ENCODE measurements around the gene CACNA1E. TPM values are rescaled to one million over a fixed set of nuclear protein-coding genes. Genes with fewer than 3 reads are reported as not detected.

The CACNA1E gene
- total and polyA plus RNA-seq, 2 experiments from 2014 or later, result 0.32 to 1.1 TPM

DNA sequence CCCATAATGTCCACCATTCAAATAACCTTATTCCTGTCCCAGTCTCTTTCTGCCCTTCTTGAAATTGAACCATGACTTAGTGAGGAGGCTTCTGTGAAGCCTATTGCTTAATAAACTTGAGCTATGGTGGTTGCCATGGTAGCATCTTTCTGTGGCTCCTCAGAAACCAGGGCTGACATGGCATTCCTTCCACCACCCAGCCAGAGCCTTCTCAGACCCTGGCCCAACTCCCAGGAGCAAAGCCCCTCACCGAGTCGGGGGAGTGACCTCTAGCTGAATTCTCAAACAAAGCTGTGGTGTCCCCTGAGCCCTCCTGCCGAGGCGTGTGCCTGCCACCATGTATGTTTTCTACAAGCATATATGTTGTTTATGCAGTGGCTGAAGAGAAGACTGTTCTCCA, 259.1 kb downstream of the CACNA1E start:
- peaks cover under 1% of the 10 kb centered on the region for H3K27me3 Mint-ChIP-seq (ENCODE audit: insufficient read depth, low read depth, poor library complexity)
- H3K4me1 ChIP-seq (ENCODE audit: insufficient read depth), result no peaks in the 10 kb centered on the region
- TF ChIP-seq JUNB (IDR thresholded peaks at IDR 0.05; ENCODE audit: unreplicated experiment) (no peak), NANOG (IDR thresholded peaks at IDR 0.05; ENCODE audit: borderline replicate concordance) (no peak), STAT1 (IDR thresholded peaks at IDR 0.05; ENCODE audit: unreplicated experiment) (no peak), CREB1 (CRISPR knock-in tag; IDR thresholded peaks at IDR 0.05; ENCODE audit: low read depth) (no peak), EZH2phosphoT487 (IDR thresholded peaks at IDR 0.05; ENCODE audit: unreplicated experiment) (no peak), POLR2AphosphoS5 (IDR thresholded peaks at IDR 0.05; ENCODE audit: low read depth) (no peak), ZNF462 (CRISPR knock-in tag; IDR thresholded peaks at IDR 0.05) (no peak), ZNF114 (CRISPR knock-in tag; IDR thresholded peaks at IDR 0.05) (no peak)
- TF ChIP-seq, protein P1, sequence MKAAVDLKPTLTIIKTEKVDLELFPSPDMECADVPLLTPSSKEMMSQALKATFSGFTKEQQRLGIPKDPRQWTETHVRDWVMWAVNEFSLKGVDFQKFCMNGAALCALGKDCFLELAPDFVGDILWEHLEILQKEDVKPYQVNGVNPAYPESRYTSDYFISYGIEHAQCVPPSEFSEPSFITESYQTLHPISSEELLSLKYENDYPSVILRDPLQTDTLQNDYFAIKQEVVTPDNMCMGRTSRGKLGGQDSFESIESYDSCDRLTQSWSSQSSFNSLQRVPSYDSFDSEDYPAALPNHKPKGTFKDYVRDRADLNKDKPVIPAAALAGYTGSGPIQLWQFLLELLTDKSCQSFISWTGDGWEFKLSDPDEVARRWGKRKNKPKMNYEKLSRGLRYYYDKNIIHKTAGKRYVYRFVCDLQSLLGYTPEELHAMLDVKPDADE (IDR thresholded peaks at IDR 0.05), result no peak
- TF ChIP-seq, protein P2, sequence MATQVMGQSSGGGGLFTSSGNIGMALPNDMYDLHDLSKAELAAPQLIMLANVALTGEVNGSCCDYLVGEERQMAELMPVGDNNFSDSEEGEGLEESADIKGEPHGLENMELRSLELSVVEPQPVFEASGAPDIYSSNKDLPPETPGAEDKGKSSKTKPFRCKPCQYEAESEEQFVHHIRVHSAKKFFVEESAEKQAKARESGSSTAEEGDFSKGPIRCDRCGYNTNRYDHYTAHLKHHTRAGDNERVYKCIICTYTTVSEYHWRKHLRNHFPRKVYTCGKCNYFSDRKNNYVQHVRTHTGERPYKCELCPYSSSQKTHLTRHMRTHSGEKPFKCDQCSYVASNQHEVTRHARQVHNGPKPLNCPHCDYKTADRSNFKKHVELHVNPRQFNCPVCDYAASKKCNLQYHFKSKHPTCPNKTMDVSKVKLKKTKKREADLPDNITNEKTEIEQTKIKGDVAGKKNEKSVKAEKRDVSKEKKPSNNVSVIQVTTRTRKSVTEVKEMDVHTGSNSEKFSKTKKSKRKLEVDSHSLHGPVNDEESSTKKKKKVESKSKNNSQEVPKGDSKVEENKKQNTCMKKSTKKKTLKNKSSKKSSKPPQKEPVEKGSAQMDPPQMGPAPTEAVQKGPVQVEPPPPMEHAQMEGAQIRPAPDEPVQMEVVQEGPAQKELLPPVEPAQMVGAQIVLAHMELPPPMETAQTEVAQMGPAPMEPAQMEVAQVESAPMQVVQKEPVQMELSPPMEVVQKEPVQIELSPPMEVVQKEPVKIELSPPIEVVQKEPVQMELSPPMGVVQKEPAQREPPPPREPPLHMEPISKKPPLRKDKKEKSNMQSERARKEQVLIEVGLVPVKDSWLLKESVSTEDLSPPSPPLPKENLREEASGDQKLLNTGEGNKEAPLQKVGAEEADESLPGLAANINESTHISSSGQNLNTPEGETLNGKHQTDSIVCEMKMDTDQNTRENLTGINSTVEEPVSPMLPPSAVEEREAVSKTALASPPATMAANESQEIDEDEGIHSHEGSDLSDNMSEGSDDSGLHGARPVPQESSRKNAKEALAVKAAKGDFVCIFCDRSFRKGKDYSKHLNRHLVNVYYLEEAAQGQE (IDR thresholded peaks at IDR 0.05; ENCODE audit: unreplicated experiment), result no peak
- TF ChIP-seq, protein P3, sequence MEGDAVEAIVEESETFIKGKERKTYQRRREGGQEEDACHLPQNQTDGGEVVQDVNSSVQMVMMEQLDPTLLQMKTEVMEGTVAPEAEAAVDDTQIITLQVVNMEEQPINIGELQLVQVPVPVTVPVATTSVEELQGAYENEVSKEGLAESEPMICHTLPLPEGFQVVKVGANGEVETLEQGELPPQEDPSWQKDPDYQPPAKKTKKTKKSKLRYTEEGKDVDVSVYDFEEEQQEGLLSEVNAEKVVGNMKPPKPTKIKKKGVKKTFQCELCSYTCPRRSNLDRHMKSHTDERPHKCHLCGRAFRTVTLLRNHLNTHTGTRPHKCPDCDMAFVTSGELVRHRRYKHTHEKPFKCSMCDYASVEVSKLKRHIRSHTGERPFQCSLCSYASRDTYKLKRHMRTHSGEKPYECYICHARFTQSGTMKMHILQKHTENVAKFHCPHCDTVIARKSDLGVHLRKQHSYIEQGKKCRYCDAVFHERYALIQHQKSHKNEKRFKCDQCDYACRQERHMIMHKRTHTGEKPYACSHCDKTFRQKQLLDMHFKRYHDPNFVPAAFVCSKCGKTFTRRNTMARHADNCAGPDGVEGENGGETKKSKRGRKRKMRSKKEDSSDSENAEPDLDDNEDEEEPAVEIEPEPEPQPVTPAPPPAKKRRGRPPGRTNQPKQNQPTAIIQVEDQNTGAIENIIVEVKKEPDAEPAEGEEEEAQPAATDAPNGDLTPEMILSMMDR (conservative IDR thresholded peaks at IDR 0.05; ENCODE audit: low read depth in 2 of 2), result no peak
- no peak overlapping the region for H3K4me2 ChIP-seq
- no peaks in the 10 kb centered on the region for H3F3A ChIP-seq (replicated peaks; ENCODE audit: low read depth)
- no peak overlapping the region for H3K4me3 ChIP-seq
- DNase-seq (ENCODE audit: low spot score), result no peak
- peaks cover 5% of the 10 kb centered on the region; the same call in 2 of the 3 replicates for H3K4me1 Mint-ChIP-seq
- no peaks in the 10 kb centered on the region for H4K20me1 ChIP-seq (replicated peaks; ENCODE audit: insufficient read depth)
- H2AFZ ChIP-seq, result no peak overlapping the region
- ATAC-seq, result no peak
- H3K4me3 Mint-ChIP-seq, result no peak overlapping the region
- no peaks in the 10 kb centered on the region for H3K36me3 ChIP-seq (ENCODE audit: insufficient read depth)
- no peaks in the 10 kb centered on the region for H3K27me3 ChIP-seq (ENCODE audit: insufficient read depth)
- H3K79me2 ChIP-seq (replicated peaks; ENCODE audit: insufficient read depth), result no peaks in the 10 kb centered on the region
- no peaks in the 10 kb centered on the region; the same call in 2 of the 3 replicates for H3K9me3 Mint-ChIP-seq
- no peak overlapping the region for H3K27ac Mint-ChIP-seq
- no peaks in the 10 kb centered on the region for H3K36me3 Mint-ChIP-seq (ENCODE audit: low read depth)
- peaks cover 6% of the 10 kb centered on the region for H3K9me2 ChIP-seq (ENCODE audit: insufficient read depth)
- H3K27ac ChIP-seq (ENCODE audit: low read depth), result no peak overlapping the region
